Right atrium auricular region (tissue), 2 donors: ENCODE data around the gene ZNF12. TPM values are rescaled to one million over a fixed set of nuclear protein-coding genes. Genes with fewer than 3 reads are reported as not detected.

Experiments
- DNase-seq: peaks from one replicate; pipeline ENCODE4 v3.0.0-alpha.2; 2019; ENCODE audit warnings: low spot score
- H3K27ac ChIP-seq, 2 donors: fragments of 200-600 bp; sonication (generic); 1 replicate in 1 of 2; 2 replicates in 1 of 2; pipeline ENCODE4 v1.5.1; 2016 to 2019
- H3K27me3 ChIP-seq, 2 donors: fragments of 200-600 bp; sonication (generic); one replicate each; pipeline versions ENCODE4 v1.5.1 to v1.6.0; 2017 to 2019
- H3K36me3 ChIP-seq: fragments of 200-600 bp; sonication (generic); one replicate; pipeline ENCODE4 v1.5.1; 2016
- H3K4me1 ChIP-seq, 2 donors: fragments of 200-600 bp; sonication (generic); one replicate each; pipeline versions ENCODE4 v1.5.1 to v1.6.0; 2017 to 2019
- H3K4me3 ChIP-seq, 2 donors: fragments of 200-600 bp; sonication (generic); 1 replicate in 1 of 2; 2 replicates in 1 of 2; pipeline ENCODE4 v1.5.1; 2017 to 2019; ENCODE audit warnings: mild to moderate bottlenecking in 1 of 2, moderate library complexity in 1 of 2
- H3K9me3 ChIP-seq, 2 donors: fragments of 200-600 bp; sonication (generic); one replicate each; pipeline ENCODE4 v1.5.1; 2019
- CTCF ChIP-seq, 2 donors: fragments of 200-600 bp; sonication (generic); IDR thresholded peaks; one replicate each; pipeline ENCODE4 v1.5.1; 2019; ENCODE audit warnings: antibody characterized with exemption in 2 of 2
- total RNA-seq, 2 donors: library from RNA; depleted of rRNA; stranded (reverse); fragments of >200 nt; gene quantifications; one replicate each; pipeline ENCODE4 v1.1.0, GENCODE V29; 2016

Gene ZNF12
- total RNA-seq, 2 donors from 2014 or later: 13.9 to 14.2 TPM

DNA sequence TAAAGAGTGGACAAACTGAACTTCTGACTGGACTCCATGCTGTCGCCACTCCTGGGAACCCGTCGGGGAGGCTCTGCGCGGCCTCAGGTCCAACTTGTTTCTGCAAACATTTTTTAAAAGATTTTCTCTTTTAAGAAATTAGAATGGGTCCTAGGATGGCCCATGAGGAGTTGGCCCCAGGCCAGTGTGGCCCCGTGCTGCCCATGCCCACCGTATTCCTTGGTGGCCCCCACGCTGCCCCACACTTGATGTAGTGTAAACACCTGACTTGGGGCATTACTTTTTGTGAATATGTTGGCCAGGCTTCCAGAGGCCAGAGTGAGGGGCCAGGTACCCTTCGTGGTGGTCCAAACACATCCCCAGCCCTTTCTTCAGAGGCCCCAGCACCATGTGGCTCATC, 50.3 kb downstream of the ZNF12 start:
- TF ChIP-seq CTCF (IDR thresholded peaks at IDR 0.05): no peak
- DNase-seq: no peak
- H3K4me1 ChIP-seq: no peaks in the 10 kb centered on the region
- peaks cover 27% of the 10 kb centered on the region for H3K36me3 ChIP-seq
- peaks cover 0 to 7% of the 10 kb centered on the region in 2 donors for H3K9me3 ChIP-seq
- H3K27me3 ChIP-seq: no peaks in the 10 kb centered on the region
- H3K4me3 ChIP-seq: no peak overlapping the region
- H3K27ac ChIP-seq: no peak overlapping the region

- Histone ChIP-seq H3K4me3 (no peak overlapping the region), H3K36me3 (peaks cover 30% of the 10 kb centered on the region), H3K4me1 (no peaks in the 10 kb centered on the region), H3K27ac (no peak overlapping the region), H3K9me3 (peaks cover 0 to 7% of the 10 kb centered on the region in 2 donors), H3K27me3 (no peaks in the 10 kb centered on the region)
- TF ChIP-seq CTCF (IDR thresholded peaks at IDR 0.05): no peak
- DNase-seq: no peak
Measured at GRCh38 chr7:6655636-6656385, 50.9 kb downstream of the ZNF12 start.

GRCh38 chr7:6654842-6655610, 51.7 kb downstream of the ZNF12 start:
- no peak for TF ChIP-seq CTCF (IDR thresholded peaks at IDR 0.05)
- H3K27me3 ChIP-seq: no peaks in the 10 kb centered on the region
- no peaks in the 10 kb centered on the region for H3K4me1 ChIP-seq
- DNase-seq: no peak
- H3K9me3 ChIP-seq: peaks cover 0 to 7% of the 10 kb centered on the region in 2 donors
- H3K4me3 ChIP-seq: no peak overlapping the region
- H3K36me3 ChIP-seq: peaks cover 38% of the 10 kb centered on the region
- H3K27ac ChIP-seq: no peak overlapping the region

DNA sequence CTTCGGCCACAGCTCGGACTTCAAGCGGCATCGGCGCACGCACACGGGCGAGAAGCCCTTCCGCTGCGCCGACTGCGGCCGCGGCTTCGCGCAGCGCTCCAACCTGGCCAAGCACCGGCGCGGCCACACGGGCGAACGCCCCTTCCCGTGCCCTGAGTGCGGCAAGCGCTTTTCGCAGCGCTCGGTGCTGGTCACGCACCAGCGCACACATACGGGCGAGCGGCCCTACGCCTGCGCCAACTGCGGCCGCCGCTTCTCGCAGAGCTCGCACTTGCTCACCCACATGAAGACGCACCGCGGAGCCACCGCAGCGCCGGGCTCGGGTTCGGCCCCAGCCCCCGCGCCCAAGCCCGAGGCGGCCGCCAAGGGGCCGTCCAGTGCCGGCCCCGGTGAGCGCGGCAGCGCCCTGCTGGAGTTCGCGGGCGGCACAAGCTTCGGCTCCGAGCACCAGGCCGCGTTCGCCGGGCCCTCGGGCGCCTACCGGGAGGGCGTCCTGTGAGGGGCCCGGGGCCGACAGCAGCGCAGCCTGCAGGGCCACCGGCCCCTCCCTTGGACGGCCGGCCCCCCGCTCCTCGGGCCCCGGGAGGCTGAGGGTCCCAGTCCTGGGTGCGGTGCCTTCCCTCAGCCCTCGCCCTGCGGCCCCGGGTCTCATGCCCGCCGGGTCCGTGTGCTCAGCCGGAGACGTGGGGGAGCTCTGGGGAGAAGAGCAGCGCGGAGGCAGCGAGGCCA, 52.5 kb downstream of the ZNF12 start:
- Histone ChIP-seq H3K27ac (no peak overlapping the region), H3K36me3 (peaks cover 38% of the 10 kb centered on the region), H3K4me1 (no peaks in the 10 kb centered on the region), H3K9me3 (peaks cover 0 to 7% of the 10 kb centered on the region in 2 donors), H3K4me3 (no peak overlapping the region), H3K27me3 (no peaks in the 10 kb centered on the region)
- TF ChIP-seq CTCF (IDR thresholded peaks at IDR 0.05): no peak
- DNase-seq: no peak

- Histone ChIP-seq H3K9me3 (peaks cover 0 to 7% of the 10 kb centered on the region in 2 donors), H3K4me1 (no peaks in the 10 kb centered on the region), H3K4me3 (no peak overlapping the region), H3K27ac (no peak overlapping the region), H3K27me3 (no peaks in the 10 kb centered on the region), H3K36me3 (peaks cover 38% of the 10 kb centered on the region)
- no peak for TF ChIP-seq CTCF (IDR thresholded peaks at IDR 0.05)
- no peak for DNase-seq
Measured at GRCh38 chr7:6653071-6654003, 53.4 kb downstream of the ZNF12 start.
